Measurements from ENCODE around the gene IFT172. TPM values are rescaled to one million over a fixed set of nuclear protein-coding genes. Genes with fewer than 3 reads are reported as not detected.

Gene IFT172
- total and polyA plus RNA-seq, 2 donors (not counting 3 experiments of a cell fraction or from before 2014, with no cell fraction given) = 29.4 to 34.1 TPM

GRCh38 chr2:27431395-27431794 lies 58.1 kb downstream of the IFT172 start:
- Histone ChIP-seq H3K27ac (ENCODE audit: insufficient read depth, low read depth, low read length) (peak overlapping the region; percentile 33), H2AFZ (ENCODE audit: low read depth, low read length) (no peak overlapping the region), H3K79me2 (ENCODE audit: control insufficient read depth, insufficient read depth, low read length) (peaks cover 39% of the 10 kb centered on the region), H3K4me2 (ENCODE audit: insufficient read depth, low read length) (peak overlapping the region; percentile 17), H3K4me1 (ENCODE audit: control insufficient read depth, extremely low read depth, insufficient read depth, low read length) (peaks cover 26% of the 10 kb centered on the region), H3K36me3 (ENCODE audit: control insufficient read depth in 2 of 2, extremely low read depth in 1 of 2, insufficient read depth in 2 of 2, low read length in 2 of 2) (peaks cover 23 to 28% of the 10 kb centered on the region in 2 experiments), H3K9me3 (replicated peaks; ENCODE audit: control insufficient read depth, insufficient read depth, low read length) (no peaks in the 10 kb centered on the region), H3K9me1 (replicated peaks; ENCODE audit: control insufficient read depth, extremely low read depth, insufficient read depth, low read length) (no peaks in the 10 kb centered on the region), H3K9ac (replicated peaks; ENCODE audit: extremely low read depth, insufficient read depth, low read length) (no peak overlapping the region), H4K20me1 (replicated peaks; ENCODE audit: control insufficient read depth, extremely low read depth, insufficient read depth, low read length) (no peaks in the 10 kb centered on the region), H3K4me3 (replicated peaks in 1 of 3; ENCODE audit: insufficient read depth in 1 of 3, low read depth in 1 of 3, low read length in 3 of 3) (no peak overlapping the region), H3K27me3 (ENCODE audit: control insufficient read depth in 2 of 2, insufficient read depth in 2 of 2, low read length in 2 of 2) (no peaks in the 10 kb centered on the region)
- ChIA-PET POLR2A (no interaction called here), CTCF (interaction anchor here (1.2 to 4.9 kb wide), 2 partner anchors 15 to 23 kb away, joined by 3 to 75 read pairs; partner anchors contain the start of gene PPM1G)
- TF ChIP-seq MAX (IDR thresholded peaks at IDR 0.05; ENCODE audit: insufficient read depth, insufficient read length) = no peak
- no peak for TF ChIP-seq GATA2 (IDR thresholded peaks at IDR 0.05; ENCODE audit: insufficient read depth, insufficient read length, low read depth, low read length)
- TF ChIP-seq POLR2AphosphoS5 (IDR thresholded peaks at IDR 0.05; ENCODE audit: insufficient read depth, low read depth, low read length) = no peak
- TF ChIP-seq CTCF (IDR thresholded peaks at IDR 0.05; ENCODE audit: extremely low read depth in 1 of 2, insufficient read depth in 1 of 2, low read depth in 1 of 2, low read length in 2 of 2) = no peak
- TF ChIP-seq JUN (IDR thresholded peaks at IDR 0.05; ENCODE audit: borderline replicate concordance, insufficient read depth, insufficient read length, low read depth) = peak; percentile 94
- no peak for TF ChIP-seq MYC (IDR thresholded peaks at IDR 0.05; ENCODE audit: low read depth, low read length)
- TF ChIP-seq EZH2 (IDR thresholded peaks at IDR 0.05; ENCODE audit: borderline replicate concordance, low read depth, low read length, severe bottlenecking) = no peak
- peak; percentile 66 for TF ChIP-seq FOS (IDR thresholded peaks at IDR 0.05; ENCODE audit: borderline replicate concordance, insufficient read depth, low read length)
- no peak for TF ChIP-seq POLR2A (IDR thresholded peaks at IDR 0.05; ENCODE audit: low read depth, low read length)
- no TSS peak for BruUV-seq (replicated peaks)
- intact Hi-C loops (cut with micrococcal nuclease) = no loop called here
- dilution Hi-C loops (cut with MboI; ENCODE audit: extremely low pct_ligation_motif_present, low sequenced_read_pairs) = no loop called here
- peak; percentile 89 for FAIRE-seq
- DNase-seq (ENCODE audit: low read depth, low spot score) = peak; percentile 64
